Measurements from ENCODE around the gene NRXN3.

DNA sequence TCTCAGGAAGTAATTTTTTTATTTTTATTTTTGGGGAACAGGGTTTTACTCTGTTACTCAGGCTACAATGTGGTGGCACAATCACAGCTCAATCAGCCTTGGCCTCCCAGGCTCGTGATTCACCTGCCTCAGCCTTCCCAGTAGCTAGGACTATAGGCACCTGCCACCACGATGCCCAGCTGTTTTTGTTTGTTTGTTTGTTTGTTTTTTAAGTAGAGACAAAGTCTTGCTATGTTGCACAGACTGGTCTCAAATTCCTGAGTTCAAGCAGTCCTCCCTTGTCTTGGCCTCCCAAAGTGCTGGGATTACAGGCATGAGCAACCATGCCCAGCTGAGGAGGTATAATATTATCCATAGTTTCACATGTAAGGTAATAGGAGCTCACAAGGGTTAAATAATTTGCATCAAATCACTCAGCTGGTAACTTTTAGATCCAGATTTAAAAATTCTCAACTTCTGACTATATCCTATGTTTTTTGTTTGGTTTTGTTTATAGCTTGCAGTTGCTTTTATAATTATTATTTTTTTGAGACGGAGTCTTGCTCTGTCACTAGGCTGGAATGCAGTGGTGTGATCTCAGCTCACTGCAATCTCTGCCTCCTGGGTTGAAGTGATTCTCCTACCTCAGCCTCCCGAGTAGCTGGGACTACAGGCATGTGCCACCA, 1411.9 kb downstream of the NRXN3 start:
- TF ChIP-seq, protein P1, sequence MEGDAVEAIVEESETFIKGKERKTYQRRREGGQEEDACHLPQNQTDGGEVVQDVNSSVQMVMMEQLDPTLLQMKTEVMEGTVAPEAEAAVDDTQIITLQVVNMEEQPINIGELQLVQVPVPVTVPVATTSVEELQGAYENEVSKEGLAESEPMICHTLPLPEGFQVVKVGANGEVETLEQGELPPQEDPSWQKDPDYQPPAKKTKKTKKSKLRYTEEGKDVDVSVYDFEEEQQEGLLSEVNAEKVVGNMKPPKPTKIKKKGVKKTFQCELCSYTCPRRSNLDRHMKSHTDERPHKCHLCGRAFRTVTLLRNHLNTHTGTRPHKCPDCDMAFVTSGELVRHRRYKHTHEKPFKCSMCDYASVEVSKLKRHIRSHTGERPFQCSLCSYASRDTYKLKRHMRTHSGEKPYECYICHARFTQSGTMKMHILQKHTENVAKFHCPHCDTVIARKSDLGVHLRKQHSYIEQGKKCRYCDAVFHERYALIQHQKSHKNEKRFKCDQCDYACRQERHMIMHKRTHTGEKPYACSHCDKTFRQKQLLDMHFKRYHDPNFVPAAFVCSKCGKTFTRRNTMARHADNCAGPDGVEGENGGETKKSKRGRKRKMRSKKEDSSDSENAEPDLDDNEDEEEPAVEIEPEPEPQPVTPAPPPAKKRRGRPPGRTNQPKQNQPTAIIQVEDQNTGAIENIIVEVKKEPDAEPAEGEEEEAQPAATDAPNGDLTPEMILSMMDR (IDR thresholded peaks at IDR 0.05; ENCODE audit: poor library complexity): no peak
- no peak for TF ChIP-seq EZH2 (IDR thresholded peaks at IDR 0.05; ENCODE audit: borderline replicate concordance)
